Right cardiac atrium (tissue), 5 donors: ENCODE measurements around the gene ABCA9. TPM values are rescaled to one million over a fixed set of nuclear protein-coding genes. Genes with fewer than 3 reads are reported as not detected.

Experiments
- microRNA-seq, 2 donors: library from miRNA; unstranded; fragments of <30 nt; microRNA quantifications; one replicate each; pipeline ENCODE4 v1.2.0, GENCODE V29; 2020 to 2021
- polyA plus RNA-seq: library from polyadenylated mRNA; stranded (reverse); fragments of 200-250 nt; gene quantifications from one replicate; pipeline ENCODE4 v1.2.3, GENCODE V29; 2013
- total RNA-seq, 4 donors: library from RNA; stranded (reverse); fragmentation: NEBNext Ultra II Directional; extraction: Animal tissue kit (Norgen Biotek cat#: 25700); gene quantifications; one replicate each; pipeline ENCODE4 v1.2.1, GENCODE V29; 2021
- donor health status: healthy with polysubstance abuse.
- donor health status: DM: no; HTN: yes; CAD: no.
- donor health status: DM: no; HTN: no; CAD: no.
- donor health status: DM: no; HTN: yes; CAD: no; lungs with severe emphysema.
- donor health status: DM: yes; HTN: yes; CAD: no.

Gene ABCA9
- total and polyA plus RNA-seq, 5 donors, result 14.5 to 29.5 (median 27.8) TPM

Small RNA genes lying within 50 kb of the gene (microRNA-seq; reads per million reads assigned to microRNA genes)
- gene MIR4524A (0 reads per million in 2 donors), gene MIR4524B (0 reads per million in 2 donors)

Other genes with a start within 250 kb of the ABCA9 start
- gene ABCA8, start 105.5 kb downstream of the ABCA9 start, total RNA-seq, result 10 to 100 TPM; 49.7 to 93.2 (median 78.1) TPM
- gene ABCA8, start 105.5 kb downstream of the ABCA9 start, polyA plus RNA-seq, result 41.1 TPM
- 10 to 100 TPM; 21.2 to 44.1 (median 38.3) TPM for gene ABCA6, start 81.0 kb upstream of the ABCA9 start, total RNA-seq
- 33.0 TPM for gene ABCA6, start 81.0 kb upstream of the ABCA9 start, polyA plus RNA-seq
- 10 to 100 TPM in 1 of 4 donors, 1 to 10 TPM in 3; 5.0 to 11.6 (median 6.3) TPM for gene ABCA10, start 167.9 kb upstream of the ABCA9 start, total RNA-seq
- gene ABCA10, start 167.9 kb upstream of the ABCA9 start, polyA plus RNA-seq, result 15.9 TPM